CD4-positive, alpha-beta T cell treated with Interleukin-15 for 1 hour (primary cell): ENCODE measurements around the gene MSRB1.
"Not testable (repeated sequence)": the region's sequence is repeated elsewhere in the genome, so short reads cannot be mapped to it uniquely, and the experiment has no call there.

Source experiments
- DNase-seq: peaks from one replicate; pipeline ENCODE4 v3.0.0-alpha.2; 2020

Gene MSRB1

DNA sequence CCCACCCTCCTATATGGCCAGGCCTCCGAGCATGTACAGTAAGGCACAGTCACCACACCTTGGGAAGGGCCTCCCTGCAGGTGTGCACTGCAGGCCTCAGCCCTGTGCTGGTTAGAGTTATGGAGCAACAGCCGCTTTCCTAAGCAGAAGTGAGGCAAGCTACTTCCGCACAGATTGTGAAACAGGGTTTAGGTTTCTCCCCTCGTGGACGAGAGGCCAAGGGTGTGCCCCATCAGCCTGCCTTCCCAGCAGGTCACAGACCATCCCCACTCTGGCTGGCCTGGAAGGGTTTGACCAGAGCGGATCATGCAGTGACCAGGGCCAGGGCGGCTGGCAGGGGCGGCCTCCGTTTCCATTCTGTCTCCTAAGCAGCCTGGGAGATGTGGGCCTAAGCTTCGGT, 4.7 kb downstream of the MSRB1 start:
- peak; percentile 56 for DNase-seq

- DNase-seq = no peak
These were observed 6.0 kb downstream of the MSRB1 start for GRCh38 chr16:1936945-1937479.

GRCh38 chr16:1933097-1933661, 9.8 kb downstream of the MSRB1 start:
- DNase-seq = no peak

DNA sequence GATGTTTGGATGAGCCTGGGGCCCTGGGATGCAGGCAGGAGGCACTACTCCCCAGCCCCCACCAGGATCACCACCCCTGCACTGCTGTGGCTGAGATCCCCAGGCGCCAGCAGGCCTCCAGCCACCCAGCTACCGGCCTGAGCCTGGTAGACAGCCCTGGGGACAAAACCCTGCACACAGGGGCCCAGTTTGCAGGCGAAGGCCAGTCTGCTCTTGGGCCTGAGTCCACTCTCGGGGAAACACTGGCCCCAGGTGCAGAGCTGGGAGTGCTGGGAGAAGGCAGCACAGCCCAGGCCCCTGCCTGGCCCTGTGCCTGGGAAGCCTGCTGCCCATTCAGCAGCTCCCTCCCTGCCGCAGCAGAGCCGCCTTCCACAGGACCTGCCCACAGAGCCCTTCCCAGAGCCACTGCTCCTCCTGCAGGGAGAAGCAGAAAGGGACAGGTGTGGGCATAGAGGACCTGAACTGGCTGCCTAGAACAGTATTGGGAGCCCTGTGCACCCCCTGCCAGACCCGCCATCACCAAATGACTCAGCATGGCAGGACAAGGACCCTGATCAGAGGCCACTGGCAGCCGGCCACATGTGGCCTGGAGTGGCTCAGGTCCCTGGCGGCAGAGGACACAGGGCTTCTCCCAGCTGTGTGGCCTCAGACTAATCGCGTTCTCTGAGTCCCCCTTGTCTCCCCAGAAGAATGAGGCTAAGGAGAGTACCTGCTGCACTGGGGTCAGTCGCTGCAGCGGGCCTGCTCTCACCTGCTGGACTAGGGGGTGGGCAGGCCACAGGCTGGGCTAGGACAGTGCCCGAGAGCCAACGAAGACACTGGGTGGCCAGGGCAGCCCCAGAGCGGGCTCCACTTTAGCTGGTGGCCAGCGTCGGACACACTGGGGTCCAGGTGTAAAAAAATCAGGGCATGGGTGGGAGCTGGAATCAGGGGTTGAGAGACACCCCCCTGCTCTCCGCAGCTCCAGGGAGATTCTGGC, 10.7 kb downstream of the MSRB1 start:
- DNase-seq = no peak

DNA sequence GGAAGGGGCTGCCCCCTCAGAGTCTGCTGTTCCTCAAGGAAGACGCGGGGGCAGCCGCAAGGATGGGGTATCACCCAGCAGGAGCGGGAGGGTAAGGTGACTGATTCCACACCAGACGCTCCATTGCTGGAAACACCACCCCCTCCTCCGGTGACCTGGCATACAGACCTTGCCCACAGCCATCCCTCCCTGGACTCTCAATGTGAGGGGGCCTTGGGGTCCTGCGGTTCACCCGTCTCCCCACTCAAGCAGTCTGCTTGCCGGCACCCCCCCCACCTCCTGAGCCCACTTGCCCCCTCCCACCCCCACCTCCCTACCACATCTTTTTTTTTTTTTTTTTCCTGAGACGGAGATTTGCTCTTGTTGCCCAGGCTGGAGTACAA, 12.7 kb downstream of the MSRB1 start:
- DNase-seq = no peak

DNA sequence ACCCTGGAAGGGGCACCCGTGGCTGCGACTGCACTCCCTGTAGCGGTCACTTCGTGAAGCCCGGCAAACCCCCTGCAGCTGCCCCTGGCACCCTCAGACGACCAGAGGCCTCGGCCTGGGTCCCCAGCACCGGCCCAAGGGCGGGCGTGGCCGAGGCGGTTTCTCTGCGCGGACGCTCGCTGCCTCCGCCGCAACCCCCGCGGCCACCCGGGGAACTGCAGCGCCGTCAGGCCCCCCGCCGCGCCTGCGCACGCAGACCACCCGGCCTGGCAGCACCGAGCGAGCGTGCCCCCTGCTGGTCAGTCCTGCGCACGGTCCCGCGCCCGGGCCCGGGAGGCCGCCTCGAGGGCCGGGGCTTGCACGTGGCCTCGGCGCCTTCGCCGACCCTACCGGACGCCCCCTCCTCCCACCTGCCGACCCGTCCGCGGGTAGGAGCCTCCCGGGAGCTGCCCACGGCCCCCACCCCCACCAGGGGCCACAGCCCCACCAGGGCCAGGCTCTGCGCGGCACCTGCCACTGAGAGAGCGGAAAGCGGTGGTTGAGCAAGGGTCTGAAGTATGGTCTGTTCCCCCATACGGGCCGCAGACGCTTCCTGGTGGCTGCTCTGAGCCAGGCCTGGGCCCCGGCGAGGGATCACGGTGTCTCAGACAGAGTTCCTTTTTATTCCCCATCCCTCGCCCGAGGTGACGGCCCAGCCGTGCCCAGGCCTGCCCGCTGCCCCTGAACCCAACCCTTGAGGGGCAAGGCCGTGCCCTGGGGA, 13.2 kb downstream of the MSRB1 start:
- DNase-seq = peak; percentile 89

DNA sequence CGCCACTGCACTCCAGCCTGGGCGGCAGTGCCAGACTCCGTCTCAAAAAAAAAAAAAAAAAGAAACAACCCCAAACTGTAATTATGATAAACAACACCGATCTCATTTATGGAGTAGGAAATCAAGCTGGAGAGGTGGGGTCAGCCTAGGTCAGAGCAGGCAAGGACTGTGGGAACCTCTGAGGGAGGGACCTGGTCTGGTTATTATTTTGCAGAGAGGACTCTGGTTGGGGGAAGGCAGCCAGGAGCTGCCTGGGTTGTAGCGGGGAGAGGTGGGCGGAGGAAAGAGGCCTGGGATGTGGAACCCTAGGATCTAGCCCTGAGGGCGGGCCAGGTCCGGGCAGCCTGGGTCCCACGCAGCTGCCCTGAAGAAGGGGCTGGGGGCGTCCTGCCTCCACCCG, 13.9 kb downstream of the MSRB1 start:
- no peak for DNase-seq

DNA sequence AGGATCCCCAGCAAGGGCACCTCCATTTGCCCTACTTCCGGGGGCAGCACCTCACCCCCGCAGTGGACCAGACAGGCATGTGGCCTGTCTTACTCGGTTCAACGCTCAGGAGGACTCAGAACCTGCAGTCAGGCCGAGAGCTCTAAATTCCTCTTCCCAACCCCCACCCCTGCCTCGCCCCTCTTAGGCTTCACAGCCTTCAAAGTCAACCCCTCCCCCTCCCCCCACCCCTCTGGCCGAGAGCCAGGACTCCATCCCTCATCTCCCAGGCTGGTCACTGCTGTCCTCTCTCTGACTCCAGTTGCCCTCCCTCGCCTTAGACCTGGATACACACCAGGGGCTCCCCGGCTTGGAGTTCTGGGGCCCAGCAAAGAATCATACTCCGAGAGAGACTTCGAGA, 16.7 kb downstream of the MSRB1 start:
- no peak for DNase-seq

DNA sequence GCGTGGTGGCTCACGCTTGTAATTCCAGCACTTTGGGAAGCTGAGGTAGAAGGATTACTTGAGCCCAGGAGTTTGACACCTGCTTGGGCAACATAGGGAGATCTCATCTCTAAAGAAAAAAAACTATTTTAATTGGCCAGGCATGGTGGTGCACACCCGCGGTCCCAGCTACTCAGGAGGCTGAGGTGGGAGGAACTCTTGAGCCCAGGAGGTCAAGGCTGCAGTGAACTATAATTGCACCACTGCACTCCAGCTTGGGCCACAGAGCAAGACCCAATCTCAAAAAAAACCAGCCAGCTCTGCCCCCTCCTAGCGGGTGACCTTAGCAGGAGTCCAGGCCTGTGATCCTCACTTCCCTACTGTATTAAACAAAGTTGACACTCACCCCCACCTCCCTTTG, 18.9 kb downstream of the MSRB1 start:
- no peak for DNase-seq

GRCh38 chr16:1923299-1924034, 19.5 kb downstream of the MSRB1 start:
- DNase-seq = no peak

DNA sequence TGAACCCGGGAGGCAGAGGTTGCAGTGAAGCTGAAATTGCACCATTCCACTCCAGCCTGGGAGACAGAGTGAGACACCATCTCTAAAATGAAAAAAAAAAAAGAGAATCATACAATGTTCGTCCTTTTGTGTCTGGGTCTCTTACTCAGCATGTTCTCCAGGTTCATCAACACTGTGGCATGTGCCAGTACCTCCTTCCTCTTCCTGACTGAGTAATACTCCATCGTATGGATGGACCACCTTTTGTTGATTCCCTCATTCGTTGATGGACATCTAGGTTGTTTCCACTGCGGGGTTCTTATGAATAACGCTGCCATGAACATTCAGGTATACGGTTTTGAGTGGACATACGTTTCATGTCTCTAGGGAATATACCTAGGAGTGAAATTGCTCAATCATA, 20.6 kb downstream of the MSRB1 start:
- no peak for DNase-seq

DNA sequence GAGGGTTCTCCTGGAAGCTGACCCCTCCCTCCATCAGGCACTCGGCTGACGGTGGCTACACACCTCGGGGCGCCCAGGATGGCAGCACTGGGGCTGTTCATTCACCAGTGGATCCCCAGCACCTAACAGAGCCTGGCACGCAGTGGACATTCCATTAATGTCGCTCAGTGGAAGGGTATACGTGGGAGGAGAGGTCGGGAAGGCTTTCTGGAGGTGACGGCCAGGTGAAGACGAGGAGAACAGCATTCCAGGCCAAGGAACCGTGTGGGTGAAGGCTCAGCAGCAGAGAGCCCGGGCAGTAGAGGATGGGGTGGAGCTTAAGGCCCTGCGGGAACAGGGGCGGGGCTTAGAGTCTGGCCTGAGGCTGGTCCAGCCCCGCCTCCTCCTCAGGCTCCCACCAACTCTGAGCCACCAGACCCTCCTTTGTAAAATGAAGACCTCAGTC, 22.2 kb downstream of the MSRB1 start:
- no peak for DNase-seq

- not testable (repeated sequence) for DNase-seq
These were observed 22.9 kb downstream of the MSRB1 start for GRCh38 chr16:1920122-1920521.

GRCh38 chr16:1919327-1919998, 23.5 kb downstream of the MSRB1 start:
- no peak for DNase-seq

DNA sequence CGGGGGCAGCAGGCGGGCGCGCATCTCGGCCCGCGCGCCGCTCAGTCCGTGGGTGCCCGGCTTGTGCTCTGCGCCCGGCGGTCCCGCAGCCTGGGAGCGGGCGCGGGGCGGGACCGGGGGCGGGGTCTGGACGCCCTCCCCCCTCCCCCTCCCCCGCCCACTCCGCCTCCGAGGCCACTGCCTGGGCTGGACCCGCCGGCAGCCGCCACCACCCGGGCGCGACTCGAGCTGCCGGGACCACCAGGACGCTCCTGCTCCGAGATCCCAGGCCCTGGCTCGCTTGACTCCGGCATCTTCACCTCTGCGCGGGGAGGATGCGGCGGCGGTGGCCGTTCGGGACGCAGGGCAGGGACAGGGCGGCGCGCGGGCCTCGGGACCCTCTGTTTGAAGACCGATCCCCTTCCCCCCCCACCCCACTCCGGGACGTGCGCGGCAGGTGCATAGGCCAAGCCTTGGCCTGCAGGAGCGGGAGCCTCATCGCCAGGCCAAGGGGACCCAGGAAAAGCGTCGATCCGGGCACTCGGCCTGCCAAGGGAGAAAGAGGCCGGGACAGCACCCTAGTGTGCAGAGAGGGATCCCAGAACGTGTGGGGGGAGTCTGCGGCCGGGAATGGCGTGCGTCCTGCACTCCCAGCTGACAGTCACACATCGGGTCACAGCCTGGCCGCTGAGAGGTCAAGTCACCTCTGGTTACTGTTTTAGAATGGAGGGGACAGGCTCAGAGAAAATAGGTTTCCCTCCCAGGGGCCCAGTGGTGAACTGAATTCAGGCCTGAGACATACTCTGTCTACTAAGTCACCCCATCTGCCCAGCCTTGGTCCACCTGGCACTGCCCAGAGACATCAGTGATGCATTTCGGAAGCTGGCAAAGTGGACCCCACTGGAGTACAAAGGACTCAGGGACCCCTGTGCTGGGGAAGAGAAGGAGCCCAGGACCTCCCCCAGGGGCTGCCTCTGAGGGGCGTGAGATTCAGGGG, 24.4 kb downstream of the MSRB1 start, which contains the start of gene HS3ST6:
Gene HS3ST6, minus strand, starts transcription at position 65 of the 976 bp plus-strand sequence. CDS start 92 bp downstream, outside the sequence.
- no peak for DNase-seq

DNA sequence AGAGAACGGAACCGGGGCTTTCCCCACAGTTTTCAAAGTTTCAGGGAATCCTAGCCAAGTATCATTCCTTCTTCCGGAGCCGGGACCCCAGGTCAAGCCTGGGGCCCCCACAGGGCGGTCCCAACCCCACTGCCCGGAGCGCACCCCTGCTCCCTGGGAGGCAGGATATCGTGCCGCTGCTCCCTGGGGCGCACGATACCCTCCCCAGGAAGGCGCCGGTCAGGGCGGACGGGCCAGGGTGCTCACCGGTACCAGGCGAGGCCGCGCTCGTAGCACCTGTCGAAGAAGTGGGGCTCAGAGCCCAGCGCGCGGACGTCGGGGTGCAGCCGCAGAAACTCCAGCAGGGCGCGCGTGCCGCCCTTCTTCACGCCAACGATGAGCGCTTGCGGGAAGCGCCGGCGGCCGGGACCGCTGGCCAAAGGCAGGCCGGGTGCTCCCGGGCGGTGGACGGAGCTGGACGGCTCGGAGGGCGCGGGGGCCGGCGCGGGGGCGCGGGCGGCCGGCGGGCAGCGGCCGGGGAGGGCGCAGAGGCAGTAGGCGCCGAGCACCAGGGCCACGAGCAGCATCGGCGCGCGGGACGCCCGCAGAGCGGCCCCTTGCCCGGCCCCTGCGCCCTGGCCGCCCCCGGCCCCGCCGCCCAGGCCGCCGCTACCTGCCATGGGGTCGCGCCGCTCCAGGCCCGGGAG, 25.2 kb downstream of the MSRB1 start:
- no peak for DNase-seq

DNA sequence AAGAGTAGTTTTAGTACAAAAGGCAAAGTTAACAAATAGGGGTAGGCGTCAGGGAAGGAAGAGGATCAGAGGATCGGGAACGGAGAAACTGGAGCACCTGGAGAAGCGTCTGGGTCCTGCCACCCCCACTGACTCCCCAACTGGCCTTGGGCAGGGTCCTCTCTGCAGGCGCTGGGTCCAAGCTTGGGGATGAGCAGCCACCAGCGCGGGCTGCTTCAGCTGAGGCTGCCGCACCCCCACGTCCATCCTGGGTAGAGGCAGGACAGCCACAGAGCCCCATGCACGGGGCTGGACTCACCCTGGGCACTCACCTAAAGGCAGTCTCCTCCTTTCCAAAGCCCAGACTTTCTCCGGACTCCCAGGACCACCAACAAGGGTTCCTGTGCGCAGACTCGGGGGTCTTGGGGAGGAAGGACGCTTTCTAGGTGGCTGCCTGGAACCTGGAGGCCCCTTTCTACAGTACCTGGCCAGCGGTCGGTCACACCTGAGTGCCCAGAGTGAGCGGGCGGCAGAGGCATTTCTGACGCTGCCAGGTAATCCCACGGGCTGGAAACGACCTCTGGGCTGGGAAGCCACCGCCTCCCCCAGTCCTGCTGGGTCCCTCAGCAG, 25.8 kb downstream of the MSRB1 start:
- no peak for DNase-seq

- no peak for DNase-seq
These were observed 26.4 kb downstream of the MSRB1 start for GRCh38 chr16:1916640-1916990.
